DOHH2 (cell line): ENCODE results near the gene NOTCH1.

Experiments used
- H3F3A ChIP-seq: fragments of 200-600 bp; sonication (generic), shearing (Covaris generic); 2 replicates; pipeline ENCODE4 v1.6.0; 2016; ENCODE audit warnings: antibody characterized with exemption, mild to moderate bottlenecking; ENCODE audit not compliant: control insufficient read depth, insufficient read depth
- H3K27ac ChIP-seq: fragments of 200-600 bp; sonication (generic); 2 replicates; pipeline ENCODE4 v1.5.1; 2014; ENCODE audit warnings: low read depth, mild to moderate bottlenecking, low read length, moderate library complexity
- H3K27me3 ChIP-seq: fragments of 200-600 bp; sonication (generic); 2 replicates; pipeline ENCODE4 v1.6.1; 2014; ENCODE audit warnings: mild to moderate bottlenecking, low read length, mixed read lengths; ENCODE audit not compliant: control insufficient read depth
- H3K36me3 ChIP-seq: fragments of 200-600 bp; sonication (generic); 2 replicates; pipeline ENCODE4 v1.6.1; 2014; ENCODE audit warnings: mild to moderate bottlenecking, low read length, moderate library complexity, mixed read lengths; ENCODE audit not compliant: control insufficient read depth
- H3K4me1 ChIP-seq: fragments of 200-600 bp; sonication (generic); 2 replicates; pipeline ENCODE4 v1.6.1; 2014; ENCODE audit warnings: mild to moderate bottlenecking, low read length, mixed read lengths; ENCODE audit not compliant: control insufficient read depth
- H3K4me2 ChIP-seq: fragments of 200-600 bp; sonication (generic); 2 replicates; pipeline ENCODE4 v1.6.0; 2014; ENCODE audit warnings: mild to moderate bottlenecking, low read length, moderate library complexity
- H3K4me3 ChIP-seq: fragments of 200-600 bp; sonication (generic); 2 replicates; pipeline ENCODE4 v1.5.1; 2014; ENCODE audit warnings: mild to moderate bottlenecking, low read length, mixed read lengths
- H3K79me2 ChIP-seq: fragments of 200-600 bp; sonication (generic); 2 replicates; pipeline ENCODE4 v1.6.1; 2014; ENCODE audit warnings: mild to moderate bottlenecking, low read length, mixed read lengths; ENCODE audit not compliant: control insufficient read depth
- H3K9me2 ChIP-seq: fragments of 200-600 bp; sonication (generic); replicated peaks from 2 replicates; pipeline ENCODE4 v1.6.1; 2014; ENCODE audit warnings: mild to moderate bottlenecking, low read length, mixed read lengths; ENCODE audit not compliant: control insufficient read depth
- H3K9me3 ChIP-seq: fragments of 200-600 bp; sonication (generic); 2 replicates; pipeline ENCODE4 v1.6.1; 2014; ENCODE audit warnings: antibody characterized with exemption, low read length, mixed read lengths; ENCODE audit not compliant: control insufficient read depth, insufficient read depth
- H4K20me1 ChIP-seq: fragments of 200-600 bp; sonication (generic); 2 replicates; pipeline ENCODE4 v1.6.0; 2014; ENCODE audit warnings: low read depth, mild to moderate bottlenecking, antibody characterized with exemption, low read length, moderate library complexity; ENCODE audit not compliant: control insufficient read depth, insufficient read depth
- CTCF ChIP-seq: fragments of 200-600 bp; sonication (generic); IDR thresholded peaks from one replicate; pipeline ENCODE4 v1.5.1; 2014; ENCODE audit warnings: antibody characterized with exemption, mild to moderate bottlenecking, low read depth, low read length; ENCODE audit not compliant: poor library complexity, severe bottlenecking
- EZH2phosphoT487 ChIP-seq: fragments of 200-600 bp; sonication (generic); IDR thresholded peaks from 2 replicates; pipeline ENCODE4 v1.6.1; 2017; ENCODE audit warnings: borderline replicate concordance, mild to moderate bottlenecking, antibody characterized with exemption, low read length, moderate library complexity, mixed read lengths

The NOTCH1 gene

GRCh38 chr9:136553581-136553980 lies 7.7 kb upstream of the NOTCH1 start:
- H3K79me2 ChIP-seq = no peaks in the 10 kb centered on the region
- H4K20me1 ChIP-seq = no peaks in the 10 kb centered on the region
- H3K9me3 ChIP-seq = no peaks in the 10 kb centered on the region
- no peak overlapping the region for H3K4me3 ChIP-seq
- TF ChIP-seq EZH2phosphoT487 (no peak), CTCF (no peak)
- H3K27me3 ChIP-seq = peaks cover 8% of the 10 kb centered on the region
- H3K27ac ChIP-seq = no peak overlapping the region
- no peaks in the 10 kb centered on the region for H3F3A ChIP-seq
- H3K4me2 ChIP-seq = no peak overlapping the region
- peaks cover 17% of the 10 kb centered on the region for H3K4me1 ChIP-seq
- H3K9me2 ChIP-seq = no peaks in the 10 kb centered on the region
- H3K36me3 ChIP-seq = no peaks in the 10 kb centered on the region

- Histone ChIP-seq H4K20me1 (no peaks in the 10 kb centered on the region), H3F3A (no peaks in the 10 kb centered on the region), H3K79me2 (no peaks in the 10 kb centered on the region), H3K9me3 (no peaks in the 10 kb centered on the region), H3K4me3 (no peak overlapping the region), H3K36me3 (no peaks in the 10 kb centered on the region), H3K9me2 (no peaks in the 10 kb centered on the region), H3K27ac (no peak overlapping the region), H3K4me1 (peaks cover 18% of the 10 kb centered on the region), H3K27me3 (peaks cover 8% of the 10 kb centered on the region), H3K4me2 (no peak overlapping the region)
- TF ChIP-seq CTCF (no peak), EZH2phosphoT487 (no peak)
Observed at GRCh38 chr9:136552117-136552703, 6.4 kb upstream of the NOTCH1 start.

- TF ChIP-seq CTCF = no peak
- TF ChIP-seq EZH2phosphoT487 = no peak
Observed at GRCh38 chr9:136551401-136552116, 5.7 kb upstream of the NOTCH1 start.

More at GRCh38 chr9:136551401-136552116, 5.7 kb upstream of the NOTCH1 start:
- H3K4me2 ChIP-seq = 0 out of 2 replicates have a peak overlapping the region, but pooled peaks have one; percentile 12
- no peaks in the 10 kb centered on the region for H3K9me2 ChIP-seq
- no peaks in the 10 kb centered on the region for H4K20me1 ChIP-seq
- H3F3A ChIP-seq = no peaks in the 10 kb centered on the region
- no peaks in the 10 kb centered on the region for H3K9me3 ChIP-seq
- H3K27me3 ChIP-seq = peaks cover 8% of the 10 kb centered on the region
- no peaks in the 10 kb centered on the region for H3K36me3 ChIP-seq
- H3K4me3 ChIP-seq = no peak overlapping the region
- H3K27ac ChIP-seq = no peak overlapping the region
- peaks cover 24% of the 10 kb centered on the region for H3K4me1 ChIP-seq
- no peaks in the 10 kb centered on the region for H3K79me2 ChIP-seq
